Nephron (organoid): ENCODE results near the gene ETS1.

Source experiments
- H3K27ac Mint-ChIP-seq, 3 experiments: 2 replicates each; pipeline ENCODE4 v1.8.0; 2020; ENCODE audit warnings: mixed read lengths in 3 of 3, mild to moderate bottlenecking in 2 of 3, moderate library complexity in 1 of 3
- H3K27me3 Mint-ChIP-seq: 2 replicates; pipeline ENCODE4 v1.8.0; 2021; ENCODE audit warnings: low read depth, mild to moderate bottlenecking, moderate library complexity, mixed read lengths
- H3K36me3 Mint-ChIP-seq: 2 replicates; pipeline ENCODE4 v1.8.0; 2020; ENCODE audit warnings: low read depth, mixed read lengths
- H3K4me1 Mint-ChIP-seq: 2 replicates; pipeline ENCODE4 v1.8.0; 2020; ENCODE audit warnings: mixed read lengths
- H3K4me3 Mint-ChIP-seq, 3 experiments: 2 replicates each; pipeline ENCODE4 v1.8.0; 2020; ENCODE audit warnings: mild to moderate bottlenecking in 3 of 3, mixed read lengths in 3 of 3, moderate library complexity in 2 of 3
- H3K9me3 Mint-ChIP-seq: 2 replicates; pipeline ENCODE4 v1.8.0; 2020; ENCODE audit warnings: mixed read lengths
- CTCF ChIP-seq, 3 experiments: fragments of 200-600 bp; sonication (generic); IDR thresholded peaks; one replicate each; pipeline ENCODE4 v1.5.0; 2021; ENCODE audit warnings: antibody characterized with exemption in 3 of 3; ENCODE audit not compliant: unreplicated experiment in 3 of 3

The ETS1 gene

GRCh38 chr11:128587415-128587814 is at the start of gene ETS1:
TSS of gene ETS1 (minus strand) at chr11:128587558. CDS start at chr11:128573130, 14,428 bp downstream.
- H3K9me3 Mint-ChIP-seq: no peaks in the 10 kb centered on the region
- peak within 1 kb of the TSS; percentile 74 to 87 (median 85) for H3K4me3 Mint-ChIP-seq
- peaks cover 32% of the 10 kb centered on the region for H3K4me1 Mint-ChIP-seq
- peaks cover 70% of the 10 kb centered on the region for H3K27me3 Mint-ChIP-seq
- TF ChIP-seq CTCF (IDR thresholded peaks at IDR 0.05; ENCODE audit: unreplicated experiment in 3 of 3): no peak
- H3K36me3 Mint-ChIP-seq: no peaks in the 10 kb centered on the region
- H3K27ac Mint-ChIP-seq: peak within 1 kb of the TSS; percentile 46 to 65 (median 61)

- Mint-ChIP-seq H3K9me3 (peaks cover 11% of the 10 kb centered on the region), H3K27me3 (peaks cover 22% of the 10 kb centered on the region), H3K4me1 (peaks cover 6% of the 10 kb centered on the region), H3K36me3 (no peaks in the 10 kb centered on the region), H3K27ac (no peak overlapping the region), H3K4me3 (no peak overlapping the region)
- no peak for TF ChIP-seq CTCF (IDR thresholded peaks at IDR 0.05; ENCODE audit: unreplicated experiment in 3 of 3)
Observed at GRCh38 chr11:128634395-128634794, 47.0 kb upstream of the ETS1 start.

GRCh38 chr11:128633384-128633965 is 46.1 kb upstream of the ETS1 start:
- Mint-ChIP-seq H3K36me3 (no peaks in the 10 kb centered on the region), H3K4me1 (peaks cover 6% of the 10 kb centered on the region), H3K4me3 (no peak overlapping the region), H3K27me3 (peaks cover 22% of the 10 kb centered on the region), H3K9me3 (peaks cover 4% of the 10 kb centered on the region), H3K27ac (no peak overlapping the region)
- TF ChIP-seq CTCF (IDR thresholded peaks at IDR 0.05; ENCODE audit: unreplicated experiment in 3 of 3): no peak

GRCh38 chr11:128632141-128632791 is 44.9 kb upstream of the ETS1 start:
- TF ChIP-seq CTCF (IDR thresholded peaks at IDR 0.05; ENCODE audit: unreplicated experiment in 3 of 3): peak; percentile 73 to 84 (median 73)
- peaks cover 22% of the 10 kb centered on the region for H3K27me3 Mint-ChIP-seq
- H3K4me1 Mint-ChIP-seq: peaks cover 6% of the 10 kb centered on the region
- peak overlapping the region in 1 of 3 experiments; percentile 57 for H3K27ac Mint-ChIP-seq
- no peaks in the 10 kb centered on the region for H3K36me3 Mint-ChIP-seq
- no peaks in the 10 kb centered on the region for H3K9me3 Mint-ChIP-seq
- no peak overlapping the region for H3K4me3 Mint-ChIP-seq

GRCh38 chr11:128630367-128631230 is 43.2 kb upstream of the ETS1 start:
- Mint-ChIP-seq H3K4me3 (no peak overlapping the region), H3K27ac (peak overlapping the region; percentile 63 to 89 (median 80)), H3K36me3 (no peaks in the 10 kb centered on the region), H3K27me3 (peaks cover 26% of the 10 kb centered on the region), H3K4me1 (peaks cover 13% of the 10 kb centered on the region), H3K9me3 (no peaks in the 10 kb centered on the region)
- peak; percentile 84 to 95 (median 92) for TF ChIP-seq CTCF (IDR thresholded peaks at IDR 0.05; ENCODE audit: unreplicated experiment in 3 of 3)
